Nephron progenitor cell (in vitro differentiated cells): ENCODE results near the gene RALB.

Experiments
- DNase-seq: peaks from one replicate; pipeline ENCODE4 v3.0.0; 2021
- H3K27ac Mint-ChIP-seq: 2 replicates; pipeline ENCODE4 v1.8.0; 2021; ENCODE audit warnings: mild to moderate bottlenecking, moderate library complexity, mixed read lengths
- H3K27me3 Mint-ChIP-seq: 2 replicates; pipeline ENCODE4 v1.8.0; 2021; ENCODE audit warnings: mild to moderate bottlenecking, low read depth, mixed read lengths; ENCODE audit not compliant: poor library complexity
- H3K36me3 Mint-ChIP-seq: 2 replicates; pipeline ENCODE4 v1.8.0; 2021; ENCODE audit warnings: low read depth, mixed read lengths
- H3K4me1 Mint-ChIP-seq: 2 replicates; pipeline ENCODE4 v1.8.0; 2021; ENCODE audit warnings: mixed read lengths
- H3K4me3 Mint-ChIP-seq: 2 replicates; pipeline ENCODE4 v1.8.0; 2021; ENCODE audit warnings: mild to moderate bottlenecking, moderate library complexity, mixed read lengths
- H3K9me3 Mint-ChIP-seq: 2 replicates; pipeline ENCODE4 v1.8.0; 2021; ENCODE audit warnings: mild to moderate bottlenecking, moderate library complexity, mixed read lengths
- TF ChIP-seq, protein P1 (sequence below): fragments of 200-600 bp; sonication (generic); IDR thresholded peaks from 2 replicates; pipeline ENCODE4 v1.5.0; 2021; ENCODE audit warnings: antibody characterized with exemption

RALB gene

DNA sequence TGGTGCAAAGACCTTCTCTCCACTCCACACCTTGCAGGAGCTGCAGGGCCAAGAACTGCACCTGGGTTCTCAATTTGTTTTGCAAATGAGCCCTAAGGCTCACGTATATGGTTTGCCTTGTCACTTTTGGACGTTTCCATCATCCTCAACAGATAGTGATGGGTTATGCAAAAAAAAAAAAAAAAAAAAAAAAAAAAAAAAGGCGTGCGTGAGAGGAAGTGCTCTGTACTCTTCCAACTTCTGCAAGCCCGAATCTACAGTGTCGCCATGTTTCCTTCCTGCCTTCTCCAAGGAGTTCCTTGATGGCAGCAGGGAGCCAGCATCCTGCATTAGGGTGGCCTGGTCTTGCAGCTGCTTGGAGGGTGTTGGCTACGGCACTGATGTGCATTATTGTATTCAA lies 89.3 kb downstream of the RALB start:
- DNase-seq: no peak
- TF ChIP-seq, protein P1, sequence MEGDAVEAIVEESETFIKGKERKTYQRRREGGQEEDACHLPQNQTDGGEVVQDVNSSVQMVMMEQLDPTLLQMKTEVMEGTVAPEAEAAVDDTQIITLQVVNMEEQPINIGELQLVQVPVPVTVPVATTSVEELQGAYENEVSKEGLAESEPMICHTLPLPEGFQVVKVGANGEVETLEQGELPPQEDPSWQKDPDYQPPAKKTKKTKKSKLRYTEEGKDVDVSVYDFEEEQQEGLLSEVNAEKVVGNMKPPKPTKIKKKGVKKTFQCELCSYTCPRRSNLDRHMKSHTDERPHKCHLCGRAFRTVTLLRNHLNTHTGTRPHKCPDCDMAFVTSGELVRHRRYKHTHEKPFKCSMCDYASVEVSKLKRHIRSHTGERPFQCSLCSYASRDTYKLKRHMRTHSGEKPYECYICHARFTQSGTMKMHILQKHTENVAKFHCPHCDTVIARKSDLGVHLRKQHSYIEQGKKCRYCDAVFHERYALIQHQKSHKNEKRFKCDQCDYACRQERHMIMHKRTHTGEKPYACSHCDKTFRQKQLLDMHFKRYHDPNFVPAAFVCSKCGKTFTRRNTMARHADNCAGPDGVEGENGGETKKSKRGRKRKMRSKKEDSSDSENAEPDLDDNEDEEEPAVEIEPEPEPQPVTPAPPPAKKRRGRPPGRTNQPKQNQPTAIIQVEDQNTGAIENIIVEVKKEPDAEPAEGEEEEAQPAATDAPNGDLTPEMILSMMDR: no peak
- H3K9me3 Mint-ChIP-seq: no peaks in the 10 kb centered on the region
- H3K4me3 Mint-ChIP-seq: no peak overlapping the region
- H3K27me3 Mint-ChIP-seq: peaks cover 70% of the 10 kb centered on the region
- no peaks in the 10 kb centered on the region for H3K36me3 Mint-ChIP-seq
- peaks cover 14% of the 10 kb centered on the region for H3K4me1 Mint-ChIP-seq
- H3K27ac Mint-ChIP-seq: no peak overlapping the region

DNA sequence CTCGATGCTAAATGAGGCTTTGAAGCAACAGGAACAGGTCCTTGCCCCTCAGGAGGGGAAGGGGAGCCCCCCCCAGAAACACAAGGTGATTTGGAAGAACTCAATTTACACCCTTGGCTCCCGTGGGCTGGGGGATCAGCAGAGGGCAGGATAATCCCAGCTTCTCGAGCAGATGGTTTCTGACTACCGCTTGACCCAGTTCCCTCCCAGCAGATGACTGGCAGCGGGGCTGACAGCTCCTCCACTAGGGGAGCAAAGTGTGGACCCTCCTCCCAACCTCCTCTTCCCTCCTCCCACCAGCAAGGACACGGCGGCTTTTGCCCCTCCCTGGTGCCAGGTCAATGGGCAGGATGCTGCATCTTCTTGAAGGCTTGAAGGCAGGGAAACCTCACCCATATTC lies 89.8 kb downstream of the RALB start:
- Mint-ChIP-seq H3K36me3 (no peaks in the 10 kb centered on the region), H3K27ac (no peak overlapping the region), H3K4me1 (peaks cover 14% of the 10 kb centered on the region), H3K9me3 (no peaks in the 10 kb centered on the region), H3K4me3 (no peak overlapping the region), H3K27me3 (peaks cover 74% of the 10 kb centered on the region)
- DNase-seq: no peak
- TF ChIP-seq, protein P1: no peak

DNA sequence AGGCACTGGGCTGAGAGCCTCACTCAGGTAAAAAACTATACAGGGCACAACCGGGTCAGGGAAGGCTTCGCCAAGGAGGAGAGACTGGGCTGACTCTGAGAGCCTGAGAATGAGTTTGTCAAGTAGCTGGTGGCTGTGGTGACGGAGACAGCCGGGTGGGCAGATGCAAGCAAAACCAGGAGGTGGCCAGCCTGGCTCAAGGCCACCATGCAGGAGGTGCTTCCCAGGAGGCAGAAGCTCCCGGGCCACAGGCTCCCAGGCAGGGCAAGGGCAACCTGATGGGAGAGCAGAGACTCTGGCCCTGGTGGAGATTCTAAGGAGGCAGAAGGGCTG lies 90.4 kb downstream of the RALB start:
- TF ChIP-seq, protein P1: no peak
- Mint-ChIP-seq H3K4me1 (peaks cover 19% of the 10 kb centered on the region), H3K4me3 (peak overlapping the region; percentile 49), H3K27ac (no peak overlapping the region), H3K36me3 (no peaks in the 10 kb centered on the region), H3K9me3 (no peaks in the 10 kb centered on the region), H3K27me3 (peaks cover 80% of the 10 kb centered on the region)
- no peak for DNase-seq

DNA sequence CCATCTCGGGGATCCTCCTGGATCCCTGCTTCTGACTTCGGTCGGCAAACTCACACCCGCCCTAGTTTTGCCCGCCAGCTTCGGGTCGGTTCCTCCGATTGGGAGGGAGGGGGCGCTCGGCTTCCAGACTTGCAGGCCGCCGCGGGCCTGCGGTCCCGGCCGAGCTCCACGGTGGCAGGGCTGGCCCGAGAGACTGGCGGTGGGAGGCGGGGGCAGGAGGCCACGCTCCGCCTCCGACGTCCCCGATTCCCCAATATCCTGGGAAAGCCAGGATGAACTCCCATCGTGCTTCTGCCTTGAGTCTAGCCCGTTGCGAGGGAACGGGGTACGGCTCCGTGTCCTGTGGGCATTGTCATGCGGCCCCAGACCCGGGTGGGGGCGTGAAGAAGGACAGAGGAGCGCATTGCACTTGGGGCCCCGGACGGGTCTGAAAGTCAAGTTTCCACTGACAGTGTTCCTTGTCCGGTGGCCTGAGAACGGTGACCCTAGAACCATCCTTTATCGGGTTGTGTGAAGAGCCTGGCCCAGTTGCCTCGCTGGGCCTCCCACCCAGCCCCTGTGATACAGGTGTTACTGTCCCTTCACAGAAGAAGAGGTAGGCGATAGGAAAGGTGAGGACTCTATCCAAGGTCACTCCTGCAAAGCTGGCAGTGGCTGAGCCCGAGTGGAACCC lies 90.9 kb downstream of the RALB start:
- H3K27me3 Mint-ChIP-seq: peaks cover 81% of the 10 kb centered on the region
- TF ChIP-seq, protein P1: peak; percentile 75
- H3K4me3 Mint-ChIP-seq: peak overlapping the region; percentile 58
- H3K9me3 Mint-ChIP-seq: no peaks in the 10 kb centered on the region
- H3K4me1 Mint-ChIP-seq: peaks cover 24% of the 10 kb centered on the region
- no peaks in the 10 kb centered on the region for H3K36me3 Mint-ChIP-seq
- peak; percentile 85 for DNase-seq
- no peak overlapping the region for H3K27ac Mint-ChIP-seq
